ENCODE results near the gene BPTF.
"Not testable (repeated sequence)": the region's sequence is repeated elsewhere in the genome, so short reads cannot be mapped to it uniquely, and the experiment has no call there.

BPTF gene

DNA sequence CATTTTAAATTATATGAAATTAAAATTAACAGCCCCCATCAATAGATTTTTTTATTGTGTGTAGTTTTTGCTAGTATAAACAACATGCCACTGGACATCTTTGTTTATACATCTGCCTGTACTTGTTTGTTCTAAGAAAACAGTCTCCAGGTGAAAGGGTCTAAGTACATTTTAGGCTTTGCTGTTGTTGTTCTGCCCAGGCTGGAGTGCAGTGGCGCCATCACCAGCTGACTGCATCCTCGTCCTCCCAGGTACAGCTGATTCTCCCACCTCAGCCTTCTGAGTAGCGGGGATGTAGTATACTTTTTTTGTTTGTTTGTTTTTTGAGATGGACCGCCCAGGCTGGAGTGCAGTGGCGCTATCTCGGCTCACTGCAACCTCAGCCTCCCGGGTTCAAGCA lies 145.5 kb downstream of the BPTF start:
- no peak for DNase-seq (ENCODE audit: low read depth)

GRCh38 chr17:67974185-67974584 lies 148.9 kb downstream of the BPTF start:
- DNase-seq (ENCODE audit: low read depth), result no peak

- no peak for DNase-seq (ENCODE audit: low read depth)
These were observed 149.3 kb downstream of the BPTF start for GRCh38 chr17:67974598-67975066.

DNA sequence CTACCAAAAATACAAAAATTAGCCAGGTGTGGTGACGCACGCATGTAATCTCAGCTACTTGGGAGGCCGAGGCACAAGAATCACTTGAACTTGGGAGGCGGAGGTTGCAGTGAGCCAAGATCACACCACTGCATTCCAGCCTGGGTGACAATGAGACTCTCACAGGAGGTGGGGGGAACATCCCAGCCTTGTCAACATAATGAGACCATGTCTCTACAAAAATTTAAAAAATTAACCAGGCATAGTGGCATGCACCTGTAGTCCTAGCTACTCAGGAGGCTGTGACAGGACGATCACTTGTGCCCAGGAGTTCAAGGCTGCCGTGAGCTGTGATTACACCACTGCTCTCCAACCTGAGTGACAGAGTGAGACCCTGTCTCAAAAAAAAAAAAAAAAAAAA lies 151.0 kb downstream of the BPTF start:
- not testable (repeated sequence) for DNase-seq (ENCODE audit: low read depth)

GRCh38 chr17:67980456-67980855 lies 155.2 kb downstream of the BPTF start:
- DNase-seq (ENCODE audit: low read depth), result no peak

GRCh38 chr17:67980883-67981282 lies 155.6 kb downstream of the BPTF start:
- DNase-seq (ENCODE audit: low read depth), result not testable (repeated sequence)

- DNase-seq (ENCODE audit: low read depth), result no peak
These were observed 156.8 kb downstream of the BPTF start for GRCh38 chr17:67982034-67982640.

GRCh38 chr17:67982686-67983382 lies 157.5 kb downstream of the BPTF start:
- DNase-seq (ENCODE audit: low read depth), result no peak

GRCh38 chr17:67983383-67983688 lies 158.0 kb downstream of the BPTF start:
- DNase-seq (ENCODE audit: low read depth), result no peak

- DNase-seq (ENCODE audit: low read depth), result no peak
These were observed 165.6 kb downstream of the BPTF start for GRCh38 chr17:67990909-67991308.

DNA sequence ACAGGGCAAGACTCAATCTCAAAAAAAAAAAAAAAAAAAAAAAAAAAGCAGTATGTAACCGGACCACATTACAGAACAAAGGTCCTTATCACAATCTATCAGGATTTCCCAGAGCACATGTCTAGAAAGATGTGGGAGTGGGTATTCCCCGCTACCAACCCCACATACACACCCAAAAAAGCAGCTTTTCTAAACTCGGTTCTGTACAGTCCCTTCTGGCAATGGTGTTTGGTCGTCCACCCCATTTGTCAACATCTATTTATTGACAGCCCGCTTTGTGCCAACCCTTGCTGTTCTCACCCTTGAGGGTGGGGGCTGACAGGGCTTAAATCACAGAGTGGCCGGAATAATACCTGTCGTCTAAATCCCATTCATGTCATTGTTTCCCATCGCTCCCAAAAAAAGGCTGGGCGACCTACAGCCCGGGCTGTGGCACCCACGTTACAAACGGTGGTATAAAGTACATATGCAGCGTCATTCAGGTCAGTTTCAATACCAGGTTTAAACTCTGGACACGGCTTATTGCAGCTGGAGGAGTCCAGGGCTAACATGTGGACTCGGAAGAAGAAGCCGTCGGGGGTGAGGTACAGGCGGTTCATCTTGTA lies 167.3 kb downstream of the BPTF start:
- no peak for DNase-seq (ENCODE audit: low read depth)

GRCh38 chr17:67993153-67993997 lies 168.1 kb downstream of the BPTF start:
- peak; percentile 61 for DNase-seq (ENCODE audit: low read depth)

GRCh38 chr17:67993998-67994361 lies 168.7 kb downstream of the BPTF start:
- DNase-seq (ENCODE audit: low read depth), result no peak

DNA sequence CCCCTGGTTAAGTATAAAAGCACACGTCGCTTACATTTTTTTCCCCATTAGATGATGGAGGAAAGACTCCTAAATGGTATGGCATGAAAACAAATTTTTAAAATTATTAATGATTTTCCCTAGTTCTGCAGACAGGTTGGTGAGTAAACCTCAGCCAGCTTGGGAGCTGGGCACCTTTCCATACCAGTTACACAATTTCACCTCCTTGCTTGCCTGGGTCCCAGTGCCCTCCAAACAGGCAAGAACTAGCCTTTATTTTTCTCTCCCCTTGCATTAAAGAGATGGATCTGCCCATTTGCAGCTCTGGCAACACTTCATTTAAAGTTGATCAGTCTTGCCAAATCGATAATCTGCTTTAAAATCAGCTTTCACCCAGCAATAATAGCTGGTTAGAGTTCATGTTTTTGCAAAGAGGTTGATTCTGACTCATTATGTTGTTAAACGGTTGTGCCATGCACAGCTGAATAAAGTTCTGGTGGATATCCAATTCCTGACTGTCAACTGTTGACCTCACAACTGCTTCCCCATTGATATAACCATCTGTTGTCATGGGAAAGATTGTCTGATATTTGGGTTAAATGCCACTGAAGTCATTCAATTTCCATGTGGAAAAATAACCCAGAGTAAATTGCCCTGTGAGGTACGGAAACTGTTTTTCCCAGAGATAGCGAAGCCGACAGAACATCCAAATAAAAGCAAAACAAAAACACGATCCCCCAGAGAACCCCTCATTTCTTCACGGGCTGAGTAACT lies 169.7 kb downstream of the BPTF start:
- DNase-seq (ENCODE audit: low read depth), result no peak

DNA sequence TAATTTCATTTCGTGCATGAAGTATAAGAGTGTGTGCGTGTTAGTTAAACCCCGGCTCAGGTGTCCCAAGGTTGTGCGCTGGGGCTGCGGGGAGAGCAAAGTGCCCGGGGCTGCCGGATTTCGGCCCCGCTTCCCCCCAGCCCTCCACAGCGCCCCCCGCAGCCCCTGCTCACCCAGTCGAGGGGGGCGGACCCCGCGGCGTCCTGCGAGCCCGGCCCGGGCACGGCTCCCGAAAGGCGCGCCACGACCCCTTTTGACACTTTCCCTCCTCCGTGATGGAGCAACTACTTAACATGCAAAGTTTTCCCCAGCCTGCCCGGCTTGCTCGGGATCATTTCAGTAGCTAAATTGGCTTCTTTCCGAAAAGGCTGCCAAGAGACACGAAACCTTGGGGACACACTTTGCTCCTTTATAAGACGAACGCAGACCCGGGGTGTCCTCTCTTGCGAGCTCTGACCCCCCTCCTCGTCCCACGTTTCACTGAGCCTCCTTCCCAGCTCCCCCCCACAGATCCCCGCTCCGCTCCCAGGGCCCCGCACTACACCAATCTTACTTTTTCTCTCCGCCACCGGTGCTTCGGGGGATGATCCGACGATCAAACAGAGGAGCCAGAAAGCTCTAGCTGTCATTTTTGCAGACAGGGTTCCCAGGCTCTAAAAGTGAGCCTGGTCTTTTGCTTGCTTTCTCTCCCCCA lies 170.4 kb downstream of the BPTF start:
- no peak for DNase-seq (ENCODE audit: low read depth)

- DNase-seq (ENCODE audit: low read depth), result not testable (repeated sequence)
These were observed 171.2 kb downstream of the BPTF start, which contains the start of gene C17orf58 for GRCh38 chr17:67996301-67997171. C17orf58 (minus strand) TSS chr17:67996469; CDS start chr17:67996198, 271 bp downstream.

- no peak for DNase-seq (ENCODE audit: low read depth)
These were observed 173.2 kb downstream of the BPTF start for GRCh38 chr17:67998466-67998865.

- no peak for DNase-seq (ENCODE audit: low read depth)
These were observed 174.1 kb downstream of the BPTF start for GRCh38 chr17:67999291-67999911.

- DNase-seq (ENCODE audit: low read depth), result no peak
These were observed 178.9 kb downstream of the BPTF start for GRCh38 chr17:68004201-68004600.

- DNase-seq (ENCODE audit: low read depth), result no peak
These were observed 181.5 kb downstream of the BPTF start for GRCh38 chr17:68006797-68007196.

Measured in activated T-cell treated with anti-CD3 and anti-CD28 coated beads for 24 hours (primary cell).